Astrocyte (in vitro differentiated cells and primary cell): ENCODE results near the gene SH3RF1. TPM values are rescaled to one million over a fixed set of nuclear protein-coding genes. Genes with fewer than 3 reads are reported as not detected.

ENCODE experiments used
- DNase-seq: peaks from one replicate; pipeline ENCODE4 v3.0.0-alpha.2; 2010; ENCODE audit warnings: low read depth
- FAIRE-seq: peaks from 2 replicates; lab custom pipeline; 2011; peaks lifted over from hg19 to GRCh38; lab: Jason Lieb, UNC
- H2AFZ ChIP-seq: 2 replicates; pipeline ENCODE4 v1.6.0; 2012; ENCODE audit warnings: low read depth, low read length, inconsistent platforms
- H3K27ac ChIP-seq: 2 replicates; pipeline ENCODE4 v1.5.1; 2011; ENCODE audit warnings: low read depth, low read length, inconsistent platforms
- H3K27me3 ChIP-seq: 2 replicates; pipeline ENCODE4 v1.6.0; 2011; ENCODE audit warnings: low read length, inconsistent platforms; ENCODE audit not compliant: insufficient read depth
- H3K36me3 ChIP-seq: 2 replicates; pipeline ENCODE4 v1.5.1; 2011; ENCODE audit warnings: low read length, inconsistent platforms; ENCODE audit not compliant: insufficient read depth
- H3K4me1 ChIP-seq: 2 replicates; pipeline ENCODE4 v1.5.1; 2011; ENCODE audit warnings: low read length, inconsistent platforms; ENCODE audit not compliant: insufficient read depth
- H3K4me2 ChIP-seq: 2 replicates; pipeline ENCODE4 v1.6.0; 2012; ENCODE audit warnings: low read length, inconsistent platforms
- H3K4me3 ChIP-seq: 2 replicates; pipeline ENCODE4 v1.5.1; 2011; ENCODE audit warnings: low read depth, mild to moderate bottlenecking, low read length, inconsistent platforms; ENCODE audit not compliant: insufficient read depth
- H3K79me2 ChIP-seq: 2 replicates; pipeline ENCODE4 v1.6.0; 2012; ENCODE audit warnings: mild to moderate bottlenecking, low read length, inconsistent platforms; ENCODE audit not compliant: insufficient read depth
- H3K9ac ChIP-seq: 2 replicates; pipeline ENCODE4 v1.6.0; 2012; ENCODE audit warnings: mild to moderate bottlenecking, low read length, inconsistent platforms
- H3K9me3 ChIP-seq: 2 replicates; pipeline ENCODE4 v1.5.1; 2012; ENCODE audit warnings: low read depth, mild to moderate bottlenecking, low read length, inconsistent platforms; ENCODE audit not compliant: insufficient read depth
- H4K20me1 ChIP-seq: 2 replicates; pipeline ENCODE4 v1.6.0; 2012; ENCODE audit warnings: low read length, inconsistent platforms; ENCODE audit not compliant: insufficient read depth
- H3K27ac Mint-ChIP-seq: one replicate; pipeline ENCODE4 v1.8.0; 2021; ENCODE audit warnings: mild to moderate bottlenecking, mixed read lengths; ENCODE audit not compliant: unreplicated experiment
- H3K27me3 Mint-ChIP-seq: one replicate; pipeline ENCODE4 v1.8.0; 2021; ENCODE audit warnings: low read depth, mixed read lengths; ENCODE audit not compliant: unreplicated experiment
- H3K36me3 Mint-ChIP-seq: one replicate; pipeline ENCODE4 v1.8.0; 2021; ENCODE audit warnings: low read depth, mixed read lengths; ENCODE audit not compliant: unreplicated experiment
- H3K4me1 Mint-ChIP-seq: one replicate; pipeline ENCODE4 v1.8.0; 2021; ENCODE audit warnings: low read depth, mixed read lengths; ENCODE audit not compliant: unreplicated experiment
- H3K4me3 Mint-ChIP-seq: one replicate; pipeline ENCODE4 v1.8.0; 2021; ENCODE audit warnings: mild to moderate bottlenecking, moderate library complexity, mixed read lengths; ENCODE audit not compliant: unreplicated experiment
- H3K9me3 Mint-ChIP-seq: one replicate; pipeline ENCODE4 v1.8.0; 2021; ENCODE audit warnings: mild to moderate bottlenecking, mixed read lengths; ENCODE audit not compliant: unreplicated experiment
- EZH2 ChIP-seq: IDR thresholded peaks from 2 replicates; pipeline ENCODE4 v1.6.1; 2012; ENCODE audit warnings: mild to moderate bottlenecking, low read length, inconsistent platforms; ENCODE audit not compliant: insufficient read depth
- total RNA-seq: library from RNA; stranded (reverse); gene quantifications from 2 replicates; pipeline ENCODE4 v1.2.1, GENCODE V29; 2021
- TF ChIP-seq, protein P1 (sequence below): IDR thresholded peaks from 2 replicates; pipeline ENCODE4 v1.5.1; 2011; ENCODE audit warnings: low read depth, mild to moderate bottlenecking, inconsistent platforms, low read length, moderate library complexity; ENCODE audit not compliant: insufficient read depth

Gene SH3RF1
- total RNA-seq, 1 donor from 2014 or later, result 25.9 TPM

DNA sequence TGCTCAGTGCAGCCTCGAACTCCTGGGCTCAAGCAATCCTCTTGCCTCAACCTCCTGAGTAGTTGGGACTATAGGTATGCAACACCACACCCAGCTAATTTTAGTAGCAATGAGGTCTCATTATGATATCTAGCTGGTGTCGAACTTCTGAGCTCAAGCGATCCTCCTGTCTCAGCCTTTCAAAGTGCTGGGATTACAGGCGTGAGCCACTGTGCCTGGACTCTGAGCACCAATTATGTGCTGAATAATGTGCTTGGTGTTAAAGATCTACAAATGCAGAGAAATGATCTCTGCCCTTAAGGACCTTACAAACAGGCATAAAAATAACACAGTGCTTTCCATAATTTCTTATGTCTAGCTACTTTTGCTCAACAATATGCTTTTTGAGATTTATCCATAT, 131.7 kb downstream of the SH3RF1 start:
- Histone ChIP-seq H3K4me2 (no peak overlapping the region), H3K36me3 (peaks cover 25% of the 10 kb centered on the region), H3K9ac (no peak overlapping the region), H3K27ac (no peak overlapping the region), H4K20me1 (peaks cover 1% of the 10 kb centered on the region), H3K4me3 (no peak overlapping the region), H3K4me1 (no peaks in the 10 kb centered on the region), H3K9me3 (no peaks in the 10 kb centered on the region), H3K27me3 (no peaks in the 10 kb centered on the region), H3K79me2 (peaks cover 18% of the 10 kb centered on the region), H2AFZ (no peak overlapping the region)
- Mint-ChIP-seq H3K4me1 (peaks cover 6% of the 10 kb centered on the region), H3K9me3 (no peaks in the 10 kb centered on the region), H3K27ac (no peak overlapping the region), H3K27me3 (no peaks in the 10 kb centered on the region), H3K4me3 (no peak overlapping the region), H3K36me3 (peaks cover 7% of the 10 kb centered on the region)
- TF ChIP-seq, protein P1, sequence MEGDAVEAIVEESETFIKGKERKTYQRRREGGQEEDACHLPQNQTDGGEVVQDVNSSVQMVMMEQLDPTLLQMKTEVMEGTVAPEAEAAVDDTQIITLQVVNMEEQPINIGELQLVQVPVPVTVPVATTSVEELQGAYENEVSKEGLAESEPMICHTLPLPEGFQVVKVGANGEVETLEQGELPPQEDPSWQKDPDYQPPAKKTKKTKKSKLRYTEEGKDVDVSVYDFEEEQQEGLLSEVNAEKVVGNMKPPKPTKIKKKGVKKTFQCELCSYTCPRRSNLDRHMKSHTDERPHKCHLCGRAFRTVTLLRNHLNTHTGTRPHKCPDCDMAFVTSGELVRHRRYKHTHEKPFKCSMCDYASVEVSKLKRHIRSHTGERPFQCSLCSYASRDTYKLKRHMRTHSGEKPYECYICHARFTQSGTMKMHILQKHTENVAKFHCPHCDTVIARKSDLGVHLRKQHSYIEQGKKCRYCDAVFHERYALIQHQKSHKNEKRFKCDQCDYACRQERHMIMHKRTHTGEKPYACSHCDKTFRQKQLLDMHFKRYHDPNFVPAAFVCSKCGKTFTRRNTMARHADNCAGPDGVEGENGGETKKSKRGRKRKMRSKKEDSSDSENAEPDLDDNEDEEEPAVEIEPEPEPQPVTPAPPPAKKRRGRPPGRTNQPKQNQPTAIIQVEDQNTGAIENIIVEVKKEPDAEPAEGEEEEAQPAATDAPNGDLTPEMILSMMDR, result no peak
- no peak for TF ChIP-seq EZH2
- FAIRE-seq (no peak), DNase-seq (no peak)

DNA sequence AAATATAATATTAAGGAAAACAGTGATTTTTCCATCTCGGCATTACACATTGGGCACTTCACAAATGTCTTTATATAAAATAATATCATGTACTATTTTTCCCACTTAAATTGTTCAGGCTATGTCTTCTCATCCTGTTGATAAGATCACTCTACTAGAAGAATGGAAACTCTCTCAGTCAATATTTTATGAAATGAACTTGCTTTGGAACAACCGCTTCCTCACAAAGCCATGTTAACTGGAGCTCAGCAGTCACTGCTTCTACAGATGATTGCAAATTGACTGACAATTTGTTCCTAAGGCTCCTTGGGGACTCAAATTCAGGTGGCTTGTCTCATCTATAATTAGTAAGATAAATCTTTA, 133.2 kb downstream of the SH3RF1 start:
- no peaks in the 10 kb centered on the region for H3K27me3 Mint-ChIP-seq
- Histone ChIP-seq H3K4me1 (no peaks in the 10 kb centered on the region), H3K27ac (no peak overlapping the region), H3K36me3 (peaks cover 33% of the 10 kb centered on the region), H3K9me3 (no peaks in the 10 kb centered on the region), H3K79me2 (peaks cover 18% of the 10 kb centered on the region), H3K4me2 (no peak overlapping the region), H2AFZ (no peak overlapping the region), H3K4me3 (no peak overlapping the region), H4K20me1 (peaks cover 6% of the 10 kb centered on the region), H3K9ac (no peak overlapping the region), H3K27me3 (no peaks in the 10 kb centered on the region)
- FAIRE-seq (no peak), DNase-seq (no peak)
- TF ChIP-seq, protein P1, result no peak
- no peak for TF ChIP-seq EZH2
- peaks cover 14% of the 10 kb centered on the region for H3K36me3 Mint-ChIP-seq
- no peak overlapping the region for H3K27ac Mint-ChIP-seq
- peaks cover 6% of the 10 kb centered on the region for H3K4me1 Mint-ChIP-seq
- no peaks in the 10 kb centered on the region for H3K9me3 Mint-ChIP-seq
- no peak overlapping the region for H3K4me3 Mint-ChIP-seq

DNA sequence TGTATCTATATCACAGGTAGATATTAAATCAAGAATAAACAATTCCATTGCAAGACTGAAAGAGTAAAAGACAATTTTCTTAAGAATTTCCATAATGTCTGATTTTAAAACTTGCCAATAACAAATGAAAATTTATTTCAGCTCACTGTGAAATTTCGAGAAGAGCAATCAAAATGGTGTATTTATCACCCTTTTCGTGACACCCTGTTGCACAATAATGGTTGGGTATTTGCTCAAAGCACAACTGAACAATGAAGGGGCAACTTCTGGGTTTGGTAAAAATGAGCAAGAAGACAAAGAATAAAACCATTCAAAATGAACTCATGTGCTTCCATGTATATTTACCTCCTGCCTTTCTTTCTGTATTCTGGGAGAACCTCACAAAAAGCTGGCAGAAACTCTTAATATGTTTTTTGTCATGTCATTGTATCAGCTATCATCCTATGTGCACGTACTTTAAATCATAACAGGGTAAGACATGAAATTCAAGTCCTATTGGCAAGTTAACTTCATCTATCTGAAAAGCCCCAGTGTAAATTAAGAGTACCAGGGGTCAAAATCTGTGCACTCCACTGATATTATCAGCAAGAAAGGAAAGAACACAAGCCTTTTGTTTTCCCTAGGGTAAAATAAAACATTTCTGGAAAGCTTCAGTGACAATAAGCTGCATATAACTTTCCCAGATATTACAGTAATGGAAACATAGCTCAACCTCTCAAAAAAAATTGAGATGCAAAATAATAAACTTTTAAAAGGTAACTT, 133.8 kb downstream of the SH3RF1 start:
- Histone ChIP-seq H3K79me2 (peaks cover 18% of the 10 kb centered on the region), H4K20me1 (peaks cover 6% of the 10 kb centered on the region), H3K4me1 (no peaks in the 10 kb centered on the region), H2AFZ (no peak overlapping the region), H3K36me3 (peaks cover 33% of the 10 kb centered on the region), H3K27me3 (no peaks in the 10 kb centered on the region), H3K4me3 (no peak overlapping the region), H3K9me3 (no peaks in the 10 kb centered on the region), H3K4me2 (no peak overlapping the region), H3K9ac (no peak overlapping the region), H3K27ac (no peak overlapping the region)
- DNase-seq (no peak), FAIRE-seq (no peak)
- no peak for TF ChIP-seq EZH2
- TF ChIP-seq, protein P1, result no peak
- Mint-ChIP-seq H3K36me3 (peaks cover 18% of the 10 kb centered on the region), H3K27ac (no peak overlapping the region), H3K4me1 (peaks cover 7% of the 10 kb centered on the region), H3K9me3 (no peaks in the 10 kb centered on the region), H3K4me3 (no peak overlapping the region), H3K27me3 (no peaks in the 10 kb centered on the region)
